Smooth muscle cell of the umbilical artery (primary cell): ENCODE results near the gene DUXB. TPM values are rescaled to one million over a fixed set of nuclear protein-coding genes. Genes with fewer than 3 reads are reported as not detected.

Experiments used
- total RNA-seq: library from RNA; depleted of rRNA; stranded (reverse); fragments of >200 nt; gene quantifications from 2 replicates; pipeline ENCODE4 v1.2.3, GENCODE V29; 2014

DUXB gene
- not detected in 2 replicates for total RNA-seq

GRCh38 chr16:75701361-75701760 lies at the start of gene DUXB:
Gene DUXB, minus strand, starts transcription at chr16:75701461. Its CDS starts 43 bp downstream, at chr16:75701418.

GRCh38 chr16:75726390-75726789 lies 25.1 kb upstream of the DUXB start, which contains the start of gene CPHXL:
Gene CPHXL, minus strand, starts transcription at chr16:75726490. Its CDS starts 48 bp downstream, at chr16:75726442.

GRCh38 chr16:75676909-75677308 lies 24.4 kb downstream of the DUXB start, which contains the start of gene CPHXL2:
Gene CPHXL2, minus strand, starts transcription at chr16:75677009. Its CDS starts 10 bp downstream, at chr16:75676999.

GRCh38 chr16:75647492-75648264 lies 53.6 kb downstream of the DUXB start, which contains the start of the genes KARS1 and TERF2IP:
Gene KARS1, minus strand, starts transcription at chr16:75647665. Its CDS starts 26 bp downstream, at chr16:75647639.
Gene TERF2IP, plus strand, starts transcription at chr16:75647773. Its CDS starts 110 bp downstream, at chr16:75647883.

Other genes with a start within 250 kb of the DUXB start
- gene TMEM170A, start 236.8 kb downstream of the DUXB start, total RNA-seq = 22.0 and 22.1 TPM in 2 replicates
- gene CHST6, start 206.0 kb downstream of the DUXB start, total RNA-seq = 4.5 and 6.2 TPM in 2 replicates
- 0.23 TPM in 1 of 2 replicates, not detected in the other for gene CHST5, start 165.4 kb downstream of the DUXB start, total RNA-seq
- gene TMEM231, start 145.2 kb downstream of the DUXB start, total RNA-seq = 17.2 and 21.5 TPM in 2 replicates
- gene GABARAPL2, start 135.1 kb downstream of the DUXB start, total RNA-seq = 50.2 and 85.2 TPM in 2 replicates
- gene ADAT1, start 78.2 kb downstream of the DUXB start, total RNA-seq = 68.9 and 80.5 TPM in 2 replicates
- gene KARS1, start 53.8 kb downstream of the DUXB start, total RNA-seq = 127 and 164 TPM in 2 replicates
- gene TERF2IP, start 53.7 kb downstream of the DUXB start, total RNA-seq = 55.6 and 56.4 TPM in 2 replicates
- gene CPHXL2, start 24.5 kb downstream of the DUXB start, total RNA-seq = not detected in 2 replicates
- gene CPHXL, start 25.0 kb upstream of the DUXB start, total RNA-seq = not detected in 2 replicates